H1 (cell line): ENCODE measurements around the gene NRXN3. TPM values are rescaled to one million over a fixed set of nuclear protein-coding genes. Genes with fewer than 3 reads are reported as not detected.

Experiments used
- GABPA ChIP-seq: IDR thresholded peaks from 2 replicates; pipeline ENCODE4 v1.6.1; 2011; ENCODE audit warnings: mild to moderate bottlenecking, low read length, moderate library complexity, borderline replicate concordance; ENCODE audit not compliant: insufficient read depth
- polyA plus RNA-seq, 7 experiments: library from polyadenylated mRNA; depleted of rRNA in 3 of 7; stranded (reverse) in 5 of 7; unstranded in 2 of 7; fragments of >200 nt in 5 of 7; fragments of 200-250 nt in 2 of 7; gene quantifications; 1 replicate in 5 of 7; 2 replicates in 1 of 7; 4 replicates in 1 of 7; pipeline versions ENCODE4 v1.2.1 to v1.2.3, GENCODE V29; 2011 to 2013; ENCODE audit warnings: missing spikeins in 2 of 7, mixed read lengths in 2 of 7
- total RNA-seq: library from RNA; stranded (reverse); fragmentation: NEBNext Ultra II Directional; extraction: Animal tissue kit (Norgen Biotek cat#: 25700); gene quantifications from 2 replicates; pipeline ENCODE4 v1.2.1, GENCODE V29; 2021
- TF ChIP-seq, protein P1 (sequence below): IDR thresholded peaks from 2 replicates; pipeline ENCODE4 v1.6.1; 2012; ENCODE audit warnings: inconsistent platforms

The NRXN3 gene
- total and polyA plus RNA-seq, 2 of the 8 experiments (the other 6 are each of a cell fraction or from before 2014, with no cell fraction given) = 2.6 to 4.1 TPM

DNA sequence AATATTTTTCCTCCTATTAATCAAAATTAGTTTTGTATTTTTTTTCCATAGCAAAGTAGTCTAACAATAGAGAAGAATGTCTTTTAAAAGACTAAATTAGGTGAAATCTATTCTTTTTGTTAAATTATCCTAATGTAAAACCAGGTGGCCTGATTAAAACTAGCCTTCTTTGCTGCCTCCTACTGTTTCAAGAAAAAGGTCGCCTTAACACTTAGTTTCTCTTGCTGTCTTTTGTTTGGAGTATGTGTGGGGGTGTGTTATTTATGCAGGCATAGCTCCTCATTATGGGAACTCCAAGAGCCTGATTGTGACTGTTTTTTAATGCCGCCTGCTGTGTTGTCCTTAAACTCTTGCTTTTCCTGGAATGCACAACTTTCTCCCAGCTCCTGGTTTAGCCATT is 1185.9 kb downstream of the NRXN3 start (continued):
- TF ChIP-seq, protein P1, sequence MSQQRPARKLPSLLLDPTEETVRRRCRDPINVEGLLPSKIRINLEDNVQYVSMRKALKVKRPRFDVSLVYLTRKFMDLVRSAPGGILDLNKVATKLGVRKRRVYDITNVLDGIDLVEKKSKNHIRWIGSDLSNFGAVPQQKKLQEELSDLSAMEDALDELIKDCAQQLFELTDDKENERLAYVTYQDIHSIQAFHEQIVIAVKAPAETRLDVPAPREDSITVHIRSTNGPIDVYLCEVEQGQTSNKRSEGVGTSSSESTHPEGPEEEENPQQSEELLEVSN = no peak
- no peak for TF ChIP-seq GABPA
